Measurements from ENCODE around the gene LRMDA.

LRMDA gene

GRCh38 chr10:75999001-75999400 is 567.6 kb downstream of the LRMDA start:
- DNase-seq (ENCODE audit: low spot score): no peak

GRCh38 chr10:75999515-76000209 is 568.2 kb downstream of the LRMDA start:
- DNase-seq (ENCODE audit: low spot score): no peak

GRCh38 chr10:76000550-76000949 is 569.1 kb downstream of the LRMDA start:
- no peak for DNase-seq (ENCODE audit: low spot score)

- no peak for DNase-seq (ENCODE audit: low spot score)
These were observed 569.6 kb downstream of the LRMDA start for GRCh38 chr10:76001019-76001418.

GRCh38 chr10:76001461-76001860 is 570.0 kb downstream of the LRMDA start:
- no peak for DNase-seq (ENCODE audit: low spot score)

GRCh38 chr10:76002262-76002854 is 570.9 kb downstream of the LRMDA start:
- DNase-seq (ENCODE audit: low spot score): no peak

GRCh38 chr10:76007667-76008181 is 576.3 kb downstream of the LRMDA start:
- no peak for DNase-seq (ENCODE audit: low spot score)

- no peak for DNase-seq (ENCODE audit: low spot score)
These were observed 578.1 kb downstream of the LRMDA start for GRCh38 chr10:76009531-76009930.

- DNase-seq (ENCODE audit: low spot score): no peak
These were observed 579.3 kb downstream of the LRMDA start for GRCh38 chr10:76010703-76011102.

GRCh38 chr10:76012716-76013327 is 581.4 kb downstream of the LRMDA start:
- DNase-seq (ENCODE audit: low spot score): no peak

- no peak for DNase-seq (ENCODE audit: low spot score)
These were observed 583.8 kb downstream of the LRMDA start for GRCh38 chr10:76015245-76015644.

GRCh38 chr10:76017026-76017732 is 585.8 kb downstream of the LRMDA start:
- no peak for DNase-seq (ENCODE audit: low spot score)

GRCh38 chr10:76017733-76018433 is 586.5 kb downstream of the LRMDA start:
- DNase-seq (ENCODE audit: low spot score): no peak

- no peak for DNase-seq (ENCODE audit: low spot score)
These were observed 589.2 kb downstream of the LRMDA start for GRCh38 chr10:76020630-76021029.

GRCh38 chr10:76021398-76021797 is 590.0 kb downstream of the LRMDA start:
- no peak for DNase-seq (ENCODE audit: low spot score)

GRCh38 chr10:76022366-76022765 is 590.9 kb downstream of the LRMDA start:
- DNase-seq (ENCODE audit: low spot score): no peak

- DNase-seq (ENCODE audit: low spot score): no peak
These were observed 591.6 kb downstream of the LRMDA start for GRCh38 chr10:76023007-76023406.

GRCh38 chr10:76024460-76025123 is 593.2 kb downstream of the LRMDA start:
- no peak for DNase-seq (ENCODE audit: low spot score)

- no peak for DNase-seq (ENCODE audit: low spot score)
These were observed 593.7 kb downstream of the LRMDA start for GRCh38 chr10:76025124-76025477.

- no peak for DNase-seq (ENCODE audit: low spot score)
These were observed 594.9 kb downstream of the LRMDA start for GRCh38 chr10:76026176-76026771.

GRCh38 chr10:76026905-76027304 is 595.5 kb downstream of the LRMDA start:
- DNase-seq (ENCODE audit: low spot score): no peak

Measured in CD4-positive, alpha-beta T cell treated with Interleukin-2 at 100 ng/mL for 4 hours (primary cell).